HEK293T (cell line): ENCODE data around the gene ARMC12.
A peak's percentile ranks its signal among the peaks of the same experiment; 100 is the strongest.

Experiments
- CTCF ChIA-PET: fragments of 350-600 bp; formaldehyde crosslinking; extraction: SDS; loops from one replicate; lab custom pipeline; 2021; ENCODE audit warnings: antibody characterized with exemption, inconsistent platforms; lab: Yijun Ruan, JAX
- POLR2A ChIA-PET: fragments of 350-600 bp; formaldehyde crosslinking; extraction: SDS; loops from one replicate; lab custom pipeline; 2020; ENCODE audit warnings: antibody characterized with exemption, inconsistent platforms; lab: Yijun Ruan, JAX
- DNase-seq: peaks from one replicate; pipeline ENCODE4 v3.0.0; 2012; ENCODE audit warnings: mixed read lengths; ENCODE audit errors: extremely low spot score
- ARNT ChIP-seq: fragments of 450-650 bp; IDR thresholded peaks from 2 replicates; pipeline ENCODE4 v1.6.1; 2017; ENCODE audit warnings: mild to moderate bottlenecking
- BHLHE40 ChIP-seq: fragments of 450-650 bp; IDR thresholded peaks from 2 replicates; pipeline ENCODE4 v1.6.1; 2016; ENCODE audit warnings: mild to moderate bottlenecking, moderate library complexity, borderline replicate concordance
- CTBP1 ChIP-seq: fragments of 450-650 bp; IDR thresholded peaks from 2 replicates; pipeline ENCODE4 v1.6.1; 2016; ENCODE audit warnings: borderline replicate concordance
- ELF4 ChIP-seq: fragments of 450-650 bp; IDR thresholded peaks from 2 replicates; pipeline ENCODE4 v1.6.1; 2017; ENCODE audit warnings: antibody characterized with exemption
- FOXA1 ChIP-seq: fragments of 450-650 bp; IDR thresholded peaks from 2 replicates; pipeline ENCODE4 v1.6.1; 2016; ENCODE audit warnings: mild to moderate bottlenecking
- FOXK2 ChIP-seq: fragments of 450-650 bp; IDR thresholded peaks from 2 replicates; pipeline ENCODE4 v1.6.1; 2016; ENCODE audit warnings: mild to moderate bottlenecking
- FOXM1 ChIP-seq: fragments of 450-650 bp; IDR thresholded peaks from 2 replicates; pipeline ENCODE4 v1.6.1; 2017; ENCODE audit warnings: mild to moderate bottlenecking, borderline replicate concordance
- HDGF ChIP-seq: fragments of 450-650 bp; IDR thresholded peaks from 2 replicates; pipeline ENCODE4 v1.6.1; 2017; ENCODE audit warnings: antibody characterized with exemption, borderline replicate concordance
- L3MBTL2 ChIP-seq: fragments of 450-650 bp; conservative IDR thresholded peaks from 2 replicates; pipeline ENCODE4 v1.6.1; 2016; ENCODE audit warnings: mild to moderate bottlenecking
- LEF1 ChIP-seq: fragments of 450-650 bp; IDR thresholded peaks from 2 replicates; pipeline ENCODE4 v1.6.1; 2017; ENCODE audit warnings: mild to moderate bottlenecking, borderline replicate concordance
- NFRKB ChIP-seq: fragments of 450-650 bp; IDR thresholded peaks from 2 replicates; pipeline ENCODE4 v1.6.1; 2016; ENCODE audit warnings: mild to moderate bottlenecking, moderate library complexity
- SP1 ChIP-seq: fragments of 450-650 bp; IDR thresholded peaks from 2 replicates; pipeline ENCODE4 v1.6.1; 2017
- SUZ12 ChIP-seq: fragments of 450-650 bp; IDR thresholded peaks from 2 replicates; pipeline ENCODE4 v1.6.1; 2016; ENCODE audit warnings: mild to moderate bottlenecking
- TARDBP ChIP-seq: fragments of 450-650 bp; IDR thresholded peaks from 2 replicates; pipeline ENCODE4 v1.6.1; 2016
- ZNF384 ChIP-seq: fragments of 450-650 bp; IDR thresholded peaks from 2 replicates; pipeline ENCODE4 v1.6.1; 2016
- TF ChIP-seq, protein P1 (sequence below): fragments of 450-650 bp; IDR thresholded peaks from 2 replicates; pipeline ENCODE4 v1.6.1; 2016

The ARMC12 gene

DNA sequence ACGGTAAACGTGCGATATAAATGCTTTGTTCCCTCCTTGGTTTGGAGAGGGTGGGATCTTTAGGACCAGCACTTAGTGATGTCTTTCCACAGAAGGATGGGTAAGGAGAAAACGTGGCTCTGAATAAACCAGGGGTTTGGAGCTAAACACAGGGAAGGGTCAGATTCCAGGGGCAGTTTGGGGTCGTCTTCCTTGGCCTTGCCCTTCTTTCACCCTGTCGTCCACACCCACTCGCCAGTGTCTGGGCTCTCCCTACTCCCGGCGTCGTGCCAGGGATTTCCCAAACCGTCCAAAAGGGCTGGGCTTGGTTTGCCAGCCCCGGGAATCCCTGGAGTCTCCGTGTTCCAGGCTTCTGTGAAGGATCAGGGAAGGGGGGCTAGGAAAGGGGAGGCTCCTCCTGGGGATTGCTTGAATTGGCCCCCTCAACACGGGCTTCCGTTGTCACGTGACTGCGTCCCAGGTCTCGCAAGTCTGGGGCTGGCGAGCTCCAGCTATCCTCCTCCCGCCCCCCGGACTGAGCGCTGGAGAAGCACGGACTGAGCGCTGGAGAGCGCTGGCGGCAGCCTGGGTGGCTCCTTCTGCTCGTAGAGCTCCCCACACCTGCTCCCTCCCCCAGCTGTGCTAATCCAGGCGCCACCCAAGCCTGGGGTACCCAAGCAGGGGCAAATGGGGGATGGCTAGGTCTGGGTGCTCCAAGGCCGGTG is 9.4 kb upstream of the ARMC12 start:
- CTCF ChIA-PET = interaction anchor here (2.3 kb wide), 1 partner anchor 9 kb away, joined by 11 read pairs; the partner anchor contains the start of gene ARMC12
- TF ChIP-seq L3MBTL2 (peak; percentile 75), TARDBP (no peak), LEF1 (no peak)
- DNase-seq = peak; percentile 63
- POLR2A ChIA-PET = interaction anchor here (0.6 to 1.6 kb wide), 9 partner anchors 9 to 125 kb away, joined by 3 to 9 read pairs (median 3); partner anchors contain the start of gene FKBP5

DNA sequence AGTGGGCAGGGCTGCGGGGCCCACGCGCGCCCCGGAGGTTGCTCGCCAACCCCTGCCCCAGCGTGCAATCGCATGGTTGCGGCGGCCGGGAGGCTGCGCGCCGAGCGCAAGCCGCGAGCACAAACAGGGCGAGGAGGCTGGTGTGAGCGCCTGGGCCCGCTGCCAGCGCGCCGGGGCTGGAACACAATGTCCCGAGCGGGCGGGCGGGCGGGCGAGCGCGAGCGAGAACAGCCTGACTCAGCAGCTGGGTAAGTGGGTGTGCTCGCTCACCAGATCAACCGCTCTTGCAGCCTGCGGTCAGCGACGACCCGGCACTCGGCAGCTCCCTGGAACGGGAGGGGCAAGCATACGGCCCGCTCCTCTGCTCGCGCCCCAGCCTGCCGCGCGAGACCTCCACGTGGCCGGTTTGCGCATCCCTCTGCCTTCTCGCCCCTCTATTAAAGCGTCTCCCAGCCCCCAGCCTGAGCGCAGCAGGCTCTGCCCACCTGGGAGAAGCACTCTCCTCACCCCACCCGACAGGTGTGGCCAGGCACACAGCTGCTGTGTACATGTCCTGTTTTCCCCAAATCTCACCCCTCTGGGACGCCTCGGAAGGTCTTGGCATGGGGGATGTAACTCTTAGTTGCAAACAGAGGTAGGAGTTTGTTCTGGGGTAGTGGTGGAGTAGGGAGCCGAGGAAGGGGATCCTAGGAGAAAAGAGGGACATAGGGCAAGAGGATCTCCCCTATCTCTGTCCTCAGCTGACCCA is 8.7 kb upstream of the ARMC12 start:
- CTCF ChIA-PET = interaction anchor here (2.3 kb wide), 1 partner anchor 8 kb away, joined by 11 read pairs; the partner anchor contains the start of gene ARMC12
- TF ChIP-seq BHLHE40 (no peak), L3MBTL2 (peak; percentile 64), LEF1 (no peak), TARDBP (no peak)
- POLR2A ChIA-PET = interaction anchor here (0.6 to 1.6 kb wide), 8 partner anchors 10 to 126 kb away, joined by 3 to 9 read pairs (median 4); no protein-coding TSS in a partner anchor
- peak; percentile 70 for DNase-seq

DNA sequence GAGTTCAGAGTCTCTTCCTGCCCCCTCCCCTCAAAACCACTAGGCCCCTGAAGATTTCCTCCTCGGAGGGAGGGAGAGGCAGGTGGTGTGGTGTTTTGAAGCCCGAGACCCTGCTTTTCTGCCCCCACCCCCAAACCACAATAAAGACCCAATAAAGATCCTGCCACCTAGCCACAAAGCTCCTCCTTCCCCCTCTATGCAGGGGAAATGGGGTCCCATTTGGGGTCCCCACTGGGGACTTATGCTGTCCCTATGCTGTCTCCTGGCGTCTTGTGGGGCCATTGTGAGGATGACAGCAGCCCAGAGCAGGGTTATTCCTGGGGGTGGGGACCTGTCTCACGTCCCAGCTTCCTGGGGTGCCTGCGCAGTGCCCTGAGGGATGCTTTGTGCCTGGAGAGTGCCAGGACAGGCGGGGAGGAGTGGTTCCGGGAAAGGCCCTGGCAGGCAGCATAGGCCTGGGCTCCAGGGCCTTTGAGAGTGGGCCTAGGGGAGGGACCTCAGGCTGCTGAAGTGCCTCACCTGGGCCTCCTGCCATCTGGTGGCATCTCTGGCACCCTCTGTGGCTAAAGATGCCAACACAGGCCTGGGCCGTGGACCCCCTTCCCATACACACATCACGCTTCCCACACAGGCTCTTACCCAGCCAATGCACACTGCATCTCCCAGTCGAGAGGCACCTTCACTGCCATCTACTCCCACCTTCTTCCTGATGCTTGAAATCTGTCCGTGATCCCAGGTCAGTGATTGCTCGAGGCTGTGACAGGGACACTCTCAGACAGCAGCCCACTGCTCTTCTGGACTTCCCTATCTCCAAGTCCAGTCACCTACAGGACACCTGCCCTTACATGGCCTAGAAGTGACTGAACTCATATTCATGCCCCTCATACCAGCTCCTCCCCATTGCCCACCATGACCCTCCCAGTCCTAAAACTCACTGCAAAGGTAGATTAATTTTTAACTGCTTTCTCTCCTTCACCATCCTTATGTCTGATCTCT is 7.9 kb upstream of the ARMC12 start:
- CTCF ChIA-PET = interaction anchor here (0.6 to 2.3 kb wide), 2 partner anchors 8 to 258 kb away, joined by 3 to 11 read pairs; partner anchors contain the start of gene ARMC12
- no peak for DNase-seq

DNA sequence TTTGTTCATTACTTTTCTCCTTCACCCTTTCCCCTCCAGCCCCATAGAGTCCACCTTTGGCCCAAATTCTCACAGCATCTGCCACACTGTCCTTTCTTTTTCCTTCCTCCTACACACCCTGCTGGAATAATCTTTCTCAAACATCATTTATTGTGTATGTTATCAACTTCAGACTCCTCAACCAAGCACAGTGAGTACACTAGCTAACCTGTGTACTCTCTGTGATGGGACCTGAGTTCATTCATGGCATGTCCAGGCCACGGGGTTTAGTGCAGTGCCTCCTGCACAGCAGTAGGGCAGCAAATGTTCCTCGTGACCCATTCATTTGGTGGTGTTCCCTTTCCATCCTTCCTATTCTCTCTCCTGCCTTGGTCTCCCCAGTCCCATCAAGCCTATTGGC is 7.1 kb upstream of the ARMC12 start:
- DNase-seq = no peak
- no peak for TF ChIP-seq NFRKB
- TF ChIP-seq LEF1 = no peak
- TF ChIP-seq BHLHE40 = no peak
- TF ChIP-seq FOXM1 = no peak
- TF ChIP-seq HDGF = no peak
- TF ChIP-seq, protein P1, sequence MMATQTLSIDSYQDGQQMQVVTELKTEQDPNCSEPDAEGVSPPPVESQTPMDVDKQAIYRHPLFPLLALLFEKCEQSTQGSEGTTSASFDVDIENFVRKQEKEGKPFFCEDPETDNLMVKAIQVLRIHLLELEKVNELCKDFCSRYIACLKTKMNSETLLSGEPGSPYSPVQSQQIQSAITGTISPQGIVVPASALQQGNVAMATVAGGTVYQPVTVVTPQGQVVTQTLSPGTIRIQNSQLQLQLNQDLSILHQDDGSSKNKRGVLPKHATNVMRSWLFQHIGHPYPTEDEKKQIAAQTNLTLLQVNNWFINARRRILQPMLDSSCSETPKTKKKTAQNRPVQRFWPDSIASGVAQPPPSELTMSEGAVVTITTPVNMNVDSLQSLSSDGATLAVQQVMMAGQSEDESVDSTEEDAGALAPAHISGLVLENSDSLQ = no peak
- no peak for TF ChIP-seq L3MBTL2
- no peak for TF ChIP-seq ELF4
- no peak for TF ChIP-seq ZNF384
- no peak for TF ChIP-seq SP1
- no peak for TF ChIP-seq FOXK2
- no peak for TF ChIP-seq ARNT
- no peak for TF ChIP-seq CTBP1
- TF ChIP-seq FOXA1 = no peak
- no peak for TF ChIP-seq TARDBP
- ChIA-PET POLR2A (no interaction called here), CTCF (interaction anchor here (0.6 kb wide), 1 partner anchor 259 kb away, joined by 3 read pairs; no protein-coding TSS in a partner anchor)

More for the DNA sequence above, 7.9 kb upstream of the ARMC12 start:
- TF ChIP-seq FOXK2 (no peak), BHLHE40 (no peak), TARDBP (no peak), SUZ12 (no peak), CTBP1 (no peak), FOXA1 (no peak), ARNT (no peak), L3MBTL2 (no peak), FOXM1 (no peak), ELF4 (no peak), LEF1 (no peak), HDGF (no peak), NFRKB (no peak)
- TF ChIP-seq, protein P1 = no peak
- POLR2A ChIA-PET = no interaction called here

DNA sequence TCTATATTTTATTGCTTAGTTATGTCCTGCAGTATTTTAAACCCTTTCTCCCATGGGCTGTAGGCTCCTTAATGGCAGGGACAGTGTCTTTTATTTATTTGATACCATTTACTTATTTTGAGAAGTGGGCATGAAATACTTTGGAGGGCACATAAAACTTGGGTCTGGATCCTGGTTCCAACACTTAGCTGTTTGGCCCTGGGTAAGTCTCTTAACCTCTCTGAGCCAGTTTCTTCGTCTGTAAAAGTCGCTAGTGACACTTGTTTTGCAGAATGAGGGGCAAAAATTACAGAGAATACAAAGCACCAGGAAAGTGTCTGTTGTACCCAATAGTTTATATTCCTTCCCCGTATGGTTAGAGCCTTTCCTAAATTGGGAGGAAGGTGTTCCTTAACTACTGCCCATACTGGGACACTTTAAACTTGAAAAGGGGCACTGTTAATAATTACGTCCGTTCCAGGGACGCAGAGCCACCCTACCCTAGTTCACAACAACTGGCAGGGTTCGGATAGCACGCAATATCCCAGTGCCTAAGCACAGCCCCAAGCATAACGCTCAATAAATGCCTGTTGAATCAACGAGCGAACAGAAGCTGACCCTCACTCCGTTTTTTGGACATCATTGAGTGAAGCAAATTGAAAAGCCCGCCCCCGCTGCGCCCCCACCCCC is 6.0 kb upstream of the ARMC12 start:
- POLR2A ChIA-PET = interaction anchor here (1.8 kb wide), 1 partner anchor 44 kb away, joined by 7 read pairs; no protein-coding TSS in a partner anchor
- CTCF ChIA-PET = no interaction called here
- DNase-seq = no peak
- TF ChIP-seq SUZ12 = no peak
- TF ChIP-seq HDGF = no peak
- no peak for TF ChIP-seq SP1
- no peak for TF ChIP-seq FOXK2
- TF ChIP-seq ARNT = no peak
- no peak for TF ChIP-seq CTBP1
- TF ChIP-seq ELF4 = no peak
- no peak for TF ChIP-seq FOXM1
- TF ChIP-seq TARDBP = no peak
- no peak for TF ChIP-seq NFRKB
- no peak for TF ChIP-seq LEF1
- no peak for TF ChIP-seq ZNF384
- TF ChIP-seq FOXA1 = no peak
- TF ChIP-seq BHLHE40 = no peak
- TF ChIP-seq L3MBTL2 = no peak
